K562 (cell line): ENCODE data around the gene RBPMS2.

Source experiments
- CREBBP ChIP-seq: IDR thresholded peaks from one replicate; pipeline ENCODE4 v1.6.1; 2012; ENCODE audit warnings: low read depth, mild to moderate bottlenecking, control low read depth, inconsistent platforms, low read length
- CTCF ChIP-seq, 3 experiments: IDR thresholded peaks in 2 of 3; conservative IDR thresholded peaks in 1 of 3; 2 replicates each; pipeline ENCODE4 v1.5.1; 2011 to 2012; ENCODE audit warnings: low read length in 3 of 3, mild to moderate bottlenecking in 3 of 3, control low read depth in 2 of 3, improper control_type of control experiment in 1 of 3, inconsistent platforms in 1 of 3, low read depth in 1 of 3, mixed read lengths in 1 of 3, moderate library complexity in 1 of 3; ENCODE audit not compliant: insufficient read depth in 2 of 3
- EZH2 ChIP-seq: IDR thresholded peaks from 2 replicates; pipeline ENCODE4 v1.6.1; 2012; ENCODE audit warnings: low read depth, mild to moderate bottlenecking, inconsistent platforms, low read length, borderline replicate concordance
- ILF3 ChIP-seq: fragments of 450-650 bp; IDR thresholded peaks from 2 replicates; pipeline ENCODE4 v1.6.1; 2018; ENCODE audit warnings: antibody characterized with exemption, mild to moderate bottlenecking, moderate library complexity, borderline replicate concordance
- NONO ChIP-seq, 2 experiments: fragments of 200-400 bp in 1 of 2; fragments of 450-650 bp in 1 of 2; formaldehyde crosslinking in 1 of 2; IDR thresholded peaks; 2 replicates each; pipeline ENCODE4 v1.6.1; 2017; ENCODE audit warnings: low read depth in 2 of 2, mild to moderate bottlenecking in 2 of 2, moderate library complexity in 2 of 2, low read length in 1 of 2
- RBM25 ChIP-seq: fragments of 200-400 bp; formaldehyde crosslinking; IDR thresholded peaks from 2 replicates; pipeline ENCODE4 v1.6.1; 2018; ENCODE audit warnings: low read length, low read depth, moderate library complexity; ENCODE audit not compliant: severe bottlenecking
- RCOR1 ChIP-seq, 2 experiments: IDR thresholded peaks; 2 replicates each; pipeline ENCODE4 v1.6.1; 2012; ENCODE audit warnings: low read depth in 2 of 2, low read length in 2 of 2, borderline replicate concordance in 1 of 2, improper control_type of control experiment in 1 of 2
- RNF2 ChIP-seq: sonication (generic); IDR thresholded peaks from 2 replicates; pipeline ENCODE4 v1.6.1; 2016
- ZBTB7A ChIP-seq: IDR thresholded peaks from 2 replicates; pipeline ENCODE4 v1.6.1; 2011; ENCODE audit warnings: low read depth, mild to moderate bottlenecking, low read length, moderate library complexity, borderline replicate concordance; ENCODE audit not compliant: control insufficient read depth
- TF ChIP-seq, protein P1 (sequence below): fragments of 450-650 bp; formaldehyde crosslinking; IDR thresholded peaks from 2 replicates; pipeline ENCODE4 v1.4.0; 2022; ENCODE audit warnings: missing genetic modification characterization
- TF ChIP-seq, protein P2 (sequence below): IDR thresholded peaks from 3 replicates; pipeline ENCODE4 v1.6.1; 2011; ENCODE audit warnings: borderline replicate concordance, mild to moderate bottlenecking; ENCODE audit not compliant: insufficient read length, insufficient read depth

DNA sequence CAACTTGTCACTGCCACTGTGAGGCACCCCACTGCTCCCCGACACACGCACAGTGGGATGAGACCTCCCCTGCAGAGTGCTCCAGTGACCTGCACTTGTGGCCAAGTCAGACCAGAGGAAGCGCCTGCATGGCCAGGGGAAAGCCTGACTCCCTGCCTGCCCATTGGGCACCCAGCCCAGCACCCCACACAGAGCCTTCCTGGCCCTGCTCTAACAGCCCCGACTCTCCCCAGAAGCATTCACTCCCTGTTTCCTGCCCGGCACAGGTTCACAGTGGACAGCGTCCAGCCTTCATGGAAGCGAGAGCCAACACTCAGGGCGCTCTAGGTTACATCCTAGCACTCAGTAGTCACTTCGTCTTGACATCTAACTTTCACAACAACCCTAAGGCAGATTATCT lies 27.8 kb downstream of the RBPMS2 start:
- TF ChIP-seq RBM25: no peak
- no peak for TF ChIP-seq RCOR1 (IDR thresholded peaks at IDR 0.05; ENCODE audit: borderline replicate concordance in 1 of 2, low read depth in 2 of 2, low read length in 2 of 2)
- no peak for TF ChIP-seq ILF3
- TF ChIP-seq CTCF (IDR thresholded peaks at IDR 0.05 in 2 of 3, conservative IDR thresholded peaks at IDR 0.05 in 1 of 3; ENCODE audit: insufficient read depth in 2 of 3, low read depth in 1 of 3, low read length in 3 of 3): no peak
- no peak for TF ChIP-seq CREBBP
- TF ChIP-seq, protein P1, sequence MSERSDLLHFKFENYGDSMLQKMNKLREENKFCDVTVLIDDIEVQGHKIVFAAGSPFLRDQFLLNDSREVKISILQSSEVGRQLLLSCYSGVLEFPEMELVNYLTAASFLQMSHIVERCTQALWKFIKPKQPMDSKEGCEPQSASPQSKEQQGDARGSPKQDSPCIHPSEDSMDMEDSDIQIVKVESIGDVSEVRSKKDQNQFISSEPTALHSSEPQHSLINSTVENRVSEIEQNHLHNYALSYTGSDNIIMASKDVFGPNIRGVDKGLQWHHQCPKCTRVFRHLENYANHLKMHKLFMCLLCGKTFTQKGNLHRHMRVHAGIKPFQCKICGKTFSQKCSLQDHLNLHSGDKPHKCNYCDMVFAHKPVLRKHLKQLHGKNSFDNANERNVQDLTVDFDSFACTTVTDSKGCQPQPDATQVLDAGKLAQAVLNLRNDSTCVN (CRISPR knock-in tag): no peak
- no peak for TF ChIP-seq NONO (IDR thresholded peaks at IDR 0.05; ENCODE audit: low read depth in 2 of 2, low read length in 1 of 2)
- no peak for TF ChIP-seq ZBTB7A
- TF ChIP-seq RNF2: no peak
- no peak for TF ChIP-seq EZH2
- TF ChIP-seq, protein P2, sequence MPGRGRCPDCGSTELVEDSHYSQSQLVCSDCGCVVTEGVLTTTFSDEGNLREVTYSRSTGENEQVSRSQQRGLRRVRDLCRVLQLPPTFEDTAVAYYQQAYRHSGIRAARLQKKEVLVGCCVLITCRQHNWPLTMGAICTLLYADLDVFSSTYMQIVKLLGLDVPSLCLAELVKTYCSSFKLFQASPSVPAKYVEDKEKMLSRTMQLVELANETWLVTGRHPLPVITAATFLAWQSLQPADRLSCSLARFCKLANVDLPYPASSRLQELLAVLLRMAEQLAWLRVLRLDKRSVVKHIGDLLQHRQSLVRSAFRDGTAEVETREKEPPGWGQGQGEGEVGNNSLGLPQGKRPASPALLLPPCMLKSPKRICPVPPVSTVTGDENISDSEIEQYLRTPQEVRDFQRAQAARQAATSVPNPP: no peak
